ENCODE measurements around the gene LHFPL6.

DNA sequence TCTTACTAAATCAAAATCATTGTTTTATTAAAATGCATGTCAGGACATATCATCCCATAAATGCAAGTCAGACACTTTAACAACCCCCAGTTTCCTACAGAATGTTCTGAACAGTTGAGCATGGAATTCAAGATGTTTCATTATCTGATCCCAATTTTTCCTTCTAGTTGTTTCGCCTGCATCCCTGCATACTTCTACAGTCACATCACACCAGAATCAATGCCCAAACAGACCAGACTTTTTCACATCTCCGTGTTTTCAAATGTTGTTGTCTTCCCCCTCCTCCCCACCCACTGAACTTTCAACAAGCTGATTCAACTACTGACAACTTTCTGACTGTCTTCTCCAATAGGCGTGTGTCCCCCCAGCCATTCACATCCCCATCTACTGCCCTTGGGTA is 48.6 kb downstream of the LHFPL6 start:
- TF ChIP-seq POLR2A (IDR thresholded peaks at IDR 0.05) = no peak
- TF ChIP-seq, protein P1, sequence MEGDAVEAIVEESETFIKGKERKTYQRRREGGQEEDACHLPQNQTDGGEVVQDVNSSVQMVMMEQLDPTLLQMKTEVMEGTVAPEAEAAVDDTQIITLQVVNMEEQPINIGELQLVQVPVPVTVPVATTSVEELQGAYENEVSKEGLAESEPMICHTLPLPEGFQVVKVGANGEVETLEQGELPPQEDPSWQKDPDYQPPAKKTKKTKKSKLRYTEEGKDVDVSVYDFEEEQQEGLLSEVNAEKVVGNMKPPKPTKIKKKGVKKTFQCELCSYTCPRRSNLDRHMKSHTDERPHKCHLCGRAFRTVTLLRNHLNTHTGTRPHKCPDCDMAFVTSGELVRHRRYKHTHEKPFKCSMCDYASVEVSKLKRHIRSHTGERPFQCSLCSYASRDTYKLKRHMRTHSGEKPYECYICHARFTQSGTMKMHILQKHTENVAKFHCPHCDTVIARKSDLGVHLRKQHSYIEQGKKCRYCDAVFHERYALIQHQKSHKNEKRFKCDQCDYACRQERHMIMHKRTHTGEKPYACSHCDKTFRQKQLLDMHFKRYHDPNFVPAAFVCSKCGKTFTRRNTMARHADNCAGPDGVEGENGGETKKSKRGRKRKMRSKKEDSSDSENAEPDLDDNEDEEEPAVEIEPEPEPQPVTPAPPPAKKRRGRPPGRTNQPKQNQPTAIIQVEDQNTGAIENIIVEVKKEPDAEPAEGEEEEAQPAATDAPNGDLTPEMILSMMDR (IDR thresholded peaks at IDR 0.05 in 8 of 11, conservative IDR thresholded peaks at IDR 0.05 in 3 of 11) = no peak
- no peak for TF ChIP-seq POLR2AphosphoS5 (IDR thresholded peaks at IDR 0.05)
